GM21360 (cell line): ENCODE data around the gene MAMDC4.
A peak's percentile ranks its signal among the peaks of the same experiment; 100 is the strongest.
"Not testable (repeated sequence)": the region's sequence is repeated elsewhere in the genome, so short reads cannot be mapped to it uniquely, and the experiment has no call there.

Source experiments
- ATAC-seq: cut with Tn5 transposase; IDR thresholded peaks from one replicate; pipeline ENCODE4 v1.9.1; 2021; ENCODE audit warnings: mild to moderate bottlenecking, moderate library complexity; ENCODE audit not compliant: unreplicated experiment

MAMDC4 gene

GRCh38 chr9:136837856-136838277 is 14.3 kb upstream of the MAMDC4 start:
- not testable (repeated sequence) for ATAC-seq

- ATAC-seq: no peak
Measured at GRCh38 chr9:136838314-136839228, 13.6 kb upstream of the MAMDC4 start.

- no peak for ATAC-seq
Measured at GRCh38 chr9:136839229-136840139, 12.7 kb upstream of the MAMDC4 start.

GRCh38 chr9:136840140-136840876 is 11.8 kb upstream of the MAMDC4 start:
- no peak for ATAC-seq

GRCh38 chr9:136840877-136841645 is 11.1 kb upstream of the MAMDC4 start:
- ATAC-seq: no peak

- ATAC-seq: not testable (repeated sequence)
Measured at GRCh38 chr9:136841646-136842379, 10.3 kb upstream of the MAMDC4 start.

GRCh38 chr9:136842380-136842948 is 9.7 kb upstream of the MAMDC4 start, which contains the start of gene AJM1:
TSS of gene AJM1 (plus strand) at chr9:136842478. CDS start at chr9:136844415, 1,937 bp downstream.
- peak; percentile 41 for ATAC-seq

- not testable (repeated sequence) for ATAC-seq
Measured at GRCh38 chr9:136843159-136843800, 8.9 kb upstream of the MAMDC4 start.

- ATAC-seq: not testable (repeated sequence)
Measured at GRCh38 chr9:136843801-136844740, 8.1 kb upstream of the MAMDC4 start.

GRCh38 chr9:136844761-136845464 is 7.2 kb upstream of the MAMDC4 start:
- ATAC-seq: no peak

- no peak for ATAC-seq
Measured at GRCh38 chr9:136845465-136846260, 6.5 kb upstream of the MAMDC4 start.

GRCh38 chr9:136846376-136847087 is 5.6 kb upstream of the MAMDC4 start:
- ATAC-seq: no peak

GRCh38 chr9:136847088-136847825 is 4.9 kb upstream of the MAMDC4 start:
- ATAC-seq: no peak

- no peak for ATAC-seq
Measured at GRCh38 chr9:136847826-136848392, 4.2 kb upstream of the MAMDC4 start.
